GM19025 (cell line): Measurements from ENCODE around the gene RALGAPA2.
A peak's percentile ranks its signal among the peaks of the same experiment; 100 is the strongest.

Experiments used
- ATAC-seq: cut with Tn5 transposase; IDR thresholded peaks from one replicate; pipeline ENCODE4 v1.9.1; 2021; ENCODE audit warnings: mild to moderate bottlenecking, low read depth, moderate library complexity; ENCODE audit not compliant: unreplicated experiment

RALGAPA2 gene

GRCh38 chr20:20505554-20505953 is 206.9 kb downstream of the RALGAPA2 start:
- peak; percentile 85 for ATAC-seq

GRCh38 chr20:20503777-20504530 is 208.5 kb downstream of the RALGAPA2 start:
- ATAC-seq: no peak

GRCh38 chr20:20501128-20501527 is 211.3 kb downstream of the RALGAPA2 start:
- ATAC-seq: no peak

- ATAC-seq: no peak
Measured at GRCh38 chr20:20500312-20500711, 212.1 kb downstream of the RALGAPA2 start.

GRCh38 chr20:20499439-20499838 is 213.0 kb downstream of the RALGAPA2 start:
- ATAC-seq: no peak

GRCh38 chr20:20498076-20498861 is 214.2 kb downstream of the RALGAPA2 start:
- no peak for ATAC-seq

- no peak for ATAC-seq
Measured at GRCh38 chr20:20497242-20497978, 215.0 kb downstream of the RALGAPA2 start.

- no peak for ATAC-seq
Measured at GRCh38 chr20:20495729-20496503, 216.5 kb downstream of the RALGAPA2 start.

- no peak for ATAC-seq
Measured at GRCh38 chr20:20493701-20494100, 218.7 kb downstream of the RALGAPA2 start.

GRCh38 chr20:20492521-20493332 is 219.7 kb downstream of the RALGAPA2 start:
- no peak for ATAC-seq

- ATAC-seq: no peak
Measured at GRCh38 chr20:20491784-20492264, 220.6 kb downstream of the RALGAPA2 start.

GRCh38 chr20:20491110-20491783 is 221.2 kb downstream of the RALGAPA2 start:
- ATAC-seq: no peak

GRCh38 chr20:20490673-20491072 is 221.8 kb downstream of the RALGAPA2 start:
- no peak for ATAC-seq

- ATAC-seq: no peak
Measured at GRCh38 chr20:20489648-20490341, 222.6 kb downstream of the RALGAPA2 start.

- peak; percentile 85 for ATAC-seq
Measured at GRCh38 chr20:20489054-20489453, 223.4 kb downstream of the RALGAPA2 start.

GRCh38 chr20:20488388-20488787 is 224.1 kb downstream of the RALGAPA2 start:
- no peak for ATAC-seq

- ATAC-seq: no peak
Measured at GRCh38 chr20:20487811-20488210, 224.6 kb downstream of the RALGAPA2 start.

- ATAC-seq: no peak
Measured at GRCh38 chr20:20483328-20483727, 229.1 kb downstream of the RALGAPA2 start.
